Measurements from ENCODE around the gene NEDD4L.

The NEDD4L gene

DNA sequence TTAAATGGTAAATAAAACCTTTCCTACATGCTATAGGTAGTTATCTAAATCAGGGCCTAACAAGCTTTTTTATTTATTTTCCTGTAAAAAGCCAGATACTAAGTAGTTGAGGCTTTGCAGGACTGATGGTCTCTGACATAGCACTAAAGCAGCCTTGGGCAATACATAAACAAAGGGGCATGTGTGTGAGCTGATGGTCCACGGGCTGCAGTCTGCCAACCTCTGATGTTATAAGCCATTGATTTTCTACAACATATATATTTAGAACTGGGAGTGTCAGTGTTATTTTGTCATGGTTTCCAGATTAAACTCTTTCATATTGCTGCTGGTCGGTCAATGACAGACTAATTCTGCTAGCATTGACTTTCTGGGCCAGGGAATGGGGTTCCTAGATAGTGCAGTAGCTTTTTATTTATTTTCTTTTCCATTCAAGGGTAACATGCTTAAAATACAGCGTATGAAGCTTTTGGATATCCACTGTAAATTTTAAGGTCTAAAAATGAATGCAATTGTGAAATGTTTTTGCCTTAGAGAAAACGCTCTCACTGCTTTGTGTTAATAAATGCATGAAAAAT lies 134.0 kb downstream of the NEDD4L start:
- Mint-ChIP-seq H3K36me3 (ENCODE audit: low read depth) (no peaks in the 10 kb centered on the region), H3K27me3 (ENCODE audit: low read depth, poor library complexity) (no peaks in the 10 kb centered on the region), H3K4me3 (no peak overlapping the region), H3K9me3 (no peaks in the 10 kb centered on the region), H3K4me1 (peaks cover 40% of the 10 kb centered on the region), H3K27ac (no peak overlapping the region)
- DNase-seq: no peak
- TF ChIP-seq, protein P1, sequence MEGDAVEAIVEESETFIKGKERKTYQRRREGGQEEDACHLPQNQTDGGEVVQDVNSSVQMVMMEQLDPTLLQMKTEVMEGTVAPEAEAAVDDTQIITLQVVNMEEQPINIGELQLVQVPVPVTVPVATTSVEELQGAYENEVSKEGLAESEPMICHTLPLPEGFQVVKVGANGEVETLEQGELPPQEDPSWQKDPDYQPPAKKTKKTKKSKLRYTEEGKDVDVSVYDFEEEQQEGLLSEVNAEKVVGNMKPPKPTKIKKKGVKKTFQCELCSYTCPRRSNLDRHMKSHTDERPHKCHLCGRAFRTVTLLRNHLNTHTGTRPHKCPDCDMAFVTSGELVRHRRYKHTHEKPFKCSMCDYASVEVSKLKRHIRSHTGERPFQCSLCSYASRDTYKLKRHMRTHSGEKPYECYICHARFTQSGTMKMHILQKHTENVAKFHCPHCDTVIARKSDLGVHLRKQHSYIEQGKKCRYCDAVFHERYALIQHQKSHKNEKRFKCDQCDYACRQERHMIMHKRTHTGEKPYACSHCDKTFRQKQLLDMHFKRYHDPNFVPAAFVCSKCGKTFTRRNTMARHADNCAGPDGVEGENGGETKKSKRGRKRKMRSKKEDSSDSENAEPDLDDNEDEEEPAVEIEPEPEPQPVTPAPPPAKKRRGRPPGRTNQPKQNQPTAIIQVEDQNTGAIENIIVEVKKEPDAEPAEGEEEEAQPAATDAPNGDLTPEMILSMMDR (IDR thresholded peaks at IDR 0.05): no peak

DNA sequence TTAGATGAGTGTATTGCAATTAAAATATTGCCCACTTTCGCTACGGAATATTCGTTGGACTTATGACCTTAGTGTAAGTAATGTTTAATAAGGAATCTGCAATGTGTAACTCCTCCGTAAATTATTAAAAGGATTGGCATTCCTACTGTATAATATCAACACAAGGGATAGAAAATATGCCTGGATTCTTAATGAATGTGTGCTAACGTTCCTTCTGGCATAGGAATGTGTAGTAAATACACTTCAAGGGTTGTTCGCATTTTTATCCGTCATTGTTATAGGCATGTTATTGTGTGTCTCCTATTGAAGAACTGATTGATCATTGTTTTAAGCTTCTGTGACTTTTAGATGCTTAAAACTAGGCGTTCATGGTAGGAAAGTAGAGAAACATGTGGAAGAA lies 134.5 kb downstream of the NEDD4L start:
- Mint-ChIP-seq H3K27me3 (ENCODE audit: low read depth, poor library complexity) (no peaks in the 10 kb centered on the region), H3K9me3 (no peaks in the 10 kb centered on the region), H3K4me1 (peaks cover 40% of the 10 kb centered on the region), H3K4me3 (no peak overlapping the region), H3K27ac (no peak overlapping the region), H3K36me3 (ENCODE audit: low read depth) (no peaks in the 10 kb centered on the region)
- DNase-seq: no peak
- TF ChIP-seq, protein P1 (IDR thresholded peaks at IDR 0.05): no peak

DNA sequence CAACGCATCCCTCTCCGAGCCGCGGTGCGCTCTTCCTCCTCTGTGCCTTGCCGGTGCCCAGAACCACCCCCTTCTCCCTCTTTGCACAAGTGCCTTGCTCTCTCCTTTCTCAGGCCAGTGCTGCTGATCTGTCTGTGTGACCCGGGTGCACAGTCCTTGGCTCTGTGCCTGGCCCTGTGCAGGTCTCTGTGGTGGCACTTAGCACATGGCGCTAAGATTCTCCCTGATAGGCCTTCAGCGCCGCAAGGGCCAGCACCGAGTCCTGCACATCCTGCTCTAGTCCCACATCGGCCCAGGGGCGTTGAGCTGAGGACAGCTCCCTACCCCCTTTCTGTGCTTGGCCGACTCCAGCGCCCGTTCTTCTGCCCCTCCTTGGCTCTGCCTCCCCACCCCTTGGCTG lies 136.1 kb downstream of the NEDD4L start:
- no peak overlapping the region for H3K4me3 Mint-ChIP-seq

GRCh38 chr18:58180738-58181353 lies 136.8 kb downstream of the NEDD4L start:
- DNase-seq: peak; percentile 70
- TF ChIP-seq, protein P1 (IDR thresholded peaks at IDR 0.05): peak; percentile 92
- H3K4me1 Mint-ChIP-seq: peaks cover 28% of the 10 kb centered on the region
- no peaks in the 10 kb centered on the region for H3K36me3 Mint-ChIP-seq (ENCODE audit: low read depth)
- H3K27me3 Mint-ChIP-seq (ENCODE audit: low read depth, poor library complexity): no peaks in the 10 kb centered on the region
- no peaks in the 10 kb centered on the region for H3K9me3 Mint-ChIP-seq
- H3K4me3 Mint-ChIP-seq: no peak overlapping the region
- no peak overlapping the region for H3K27ac Mint-ChIP-seq

More for the DNA sequence above, 136.1 kb downstream of the NEDD4L start:
- no peak for DNase-seq
- H3K27ac Mint-ChIP-seq: no peak overlapping the region
- no peaks in the 10 kb centered on the region for H3K9me3 Mint-ChIP-seq
- no peaks in the 10 kb centered on the region for H3K36me3 Mint-ChIP-seq (ENCODE audit: low read depth)
- TF ChIP-seq, protein P1 (IDR thresholded peaks at IDR 0.05): no peak
- H3K27me3 Mint-ChIP-seq (ENCODE audit: low read depth, poor library complexity): no peaks in the 10 kb centered on the region
- peaks cover 32% of the 10 kb centered on the region for H3K4me1 Mint-ChIP-seq

GRCh38 chr18:58181988-58182387 lies 138.0 kb downstream of the NEDD4L start:
- Mint-ChIP-seq H3K9me3 (no peaks in the 10 kb centered on the region), H3K4me1 (peaks cover 23% of the 10 kb centered on the region), H3K27ac (no peak overlapping the region), H3K27me3 (ENCODE audit: low read depth, poor library complexity) (no peaks in the 10 kb centered on the region), H3K4me3 (no peak overlapping the region), H3K36me3 (ENCODE audit: low read depth) (no peaks in the 10 kb centered on the region)
- TF ChIP-seq, protein P1 (IDR thresholded peaks at IDR 0.05): no peak
- DNase-seq: no peak

DNA sequence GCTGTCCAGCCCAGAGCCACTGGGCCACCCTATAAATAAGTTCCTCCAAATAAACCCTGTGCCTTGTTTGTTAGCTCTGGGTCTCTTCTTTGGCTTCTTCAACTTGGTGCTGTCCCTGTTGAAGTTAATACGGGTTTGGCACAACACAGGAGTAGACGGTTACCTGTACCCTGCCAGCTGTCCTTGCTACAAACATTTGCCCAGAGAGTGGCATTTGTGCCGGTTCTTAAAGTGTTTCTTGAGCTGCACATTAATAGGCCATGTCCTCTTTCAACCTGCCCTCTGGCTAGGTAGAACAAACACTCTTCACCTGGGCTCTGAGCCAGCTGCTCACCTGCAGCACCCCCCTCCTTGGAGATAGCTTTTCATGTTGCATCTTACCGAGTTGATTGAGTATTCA lies 139.2 kb downstream of the NEDD4L start:
- peaks cover 5% of the 10 kb centered on the region for H3K27me3 Mint-ChIP-seq (ENCODE audit: low read depth, poor library complexity)
- TF ChIP-seq, protein P1 (IDR thresholded peaks at IDR 0.05): no peak
- DNase-seq: no peak
- H3K9me3 Mint-ChIP-seq: no peaks in the 10 kb centered on the region
- H3K4me1 Mint-ChIP-seq: peaks cover 20% of the 10 kb centered on the region
- no peaks in the 10 kb centered on the region for H3K36me3 Mint-ChIP-seq (ENCODE audit: low read depth)
- H3K4me3 Mint-ChIP-seq: no peak overlapping the region
- no peak overlapping the region for H3K27ac Mint-ChIP-seq

Data from nephron progenitor cell (in vitro differentiated cells).